GM12865 (cell line): Measurements from ENCODE around the gene CDKL1.
"Not testable (repeated sequence)": the region's sequence is repeated elsewhere in the genome, so short reads cannot be mapped to it uniquely, and the experiment has no call there.

Experiments
- DNase-seq: peaks from one replicate; pipeline ENCODE4 v3.0.0; 2010; ENCODE audit warnings: low read depth
- H3K4me3 ChIP-seq: 2 replicates; pipeline ENCODE4 v1.5.1; 2011; ENCODE audit warnings: mild to moderate bottlenecking, low read depth, low read length, control low read depth
- CTCF ChIP-seq: IDR thresholded peaks from 2 replicates; pipeline ENCODE4 v1.5.1; 2011; ENCODE audit warnings: low read length, control low read depth, low read depth, inconsistent platforms; ENCODE audit not compliant: insufficient read depth; ENCODE audit errors: missing control alignments

CDKL1 gene

GRCh38 chr14:50319721-50320120 lies 77.0 kb downstream of the CDKL1 start:
- DNase-seq, result no peak
- no peak for TF ChIP-seq CTCF
- no peak overlapping the region for H3K4me3 ChIP-seq

- TF ChIP-seq CTCF, result no peak
- no peak for DNase-seq
- H3K4me3 ChIP-seq, result no peak overlapping the region
Observed at GRCh38 chr14:50319293-50319692, 77.4 kb downstream of the CDKL1 start.

GRCh38 chr14:50318031-50318626 lies 78.6 kb downstream of the CDKL1 start:
- no peak overlapping the region for H3K4me3 ChIP-seq
- peak; percentile 21 for DNase-seq
- TF ChIP-seq CTCF, result peak; percentile 53

- not testable (repeated sequence) for H3K4me3 ChIP-seq, DNase-seq
Observed at GRCh38 chr14:50314098-50314497, 82.6 kb downstream of the CDKL1 start.

GRCh38 chr14:50312734-50313054 lies 84.0 kb downstream of the CDKL1 start:
- peak overlapping the region; percentile 64 for H3K4me3 ChIP-seq
- no peak for DNase-seq
- TF ChIP-seq CTCF, result no peak

GRCh38 chr14:50311972-50312733 lies 84.5 kb downstream of the CDKL1 start, which contains the start of the genes DMAC2L and L2HGDH:
Gene DMAC2L, plus strand, starts transcription at chr14:50312324. Its CDS starts 9,164 bp downstream, at chr14:50321488.
Gene L2HGDH, minus strand, starts transcription at chr14:50312229. Its CDS starts 79 bp downstream, at chr14:50312150.
- peak within 1 kb of the TSS; percentile 64 for H3K4me3 ChIP-seq
- peak; percentile 97 for DNase-seq
- TF ChIP-seq CTCF, result no peak

GRCh38 chr14:50311337-50311971 lies 85.2 kb downstream of the CDKL1 start:
- DNase-seq, result no peak
- peak overlapping the region; percentile 64 for H3K4me3 ChIP-seq
- TF ChIP-seq CTCF, result peak; percentile 47
